ENCODE measurements around the gene TASP1. TPM values are rescaled to one million over a fixed set of nuclear protein-coding genes. Genes with fewer than 3 reads are reported as not detected.

TASP1 gene
- total and polyA plus RNA-seq, 10 donors: 6.3 to 21.5 (median 15.5) TPM

GRCh38 chr20:13401596-13401995 is 237.1 kb downstream of the TASP1 start:
- H3K27me3 ChIP-seq (replicated peaks in 1 of 7): no peaks in the 10 kb centered on the region
- no peaks in the 10 kb centered on the region for H3K9me3 ChIP-seq
- TF ChIP-seq POLR2AphosphoS5 (IDR thresholded peaks at IDR 0.05): no peak
- no peak for TF ChIP-seq CTCF (IDR thresholded peaks at IDR 0.05 in 8 of 11, conservative IDR thresholded peaks at IDR 0.05 in 3 of 11)
- no peak for TF ChIP-seq POLR2A (IDR thresholded peaks at IDR 0.05)
- peaks cover 0 to 3% (median 0%) of the 10 kb centered on the region in 6 donors for H3K4me1 ChIP-seq
- WGBS, 5 donors: 88 to 98% (median 94%) methylated on average over 1 of the region's 1 CpG
- no peak overlapping the region for H3K4me3 ChIP-seq
- no peaks in the 10 kb centered on the region for H3K36me3 ChIP-seq
- DNase-seq: no peak
- intact Hi-C loops (cut with DNase I; ENCODE audit: low total_unique reads): no loop called here
- peak overlapping the region in 1 of 8 donors; percentile 6 for H3K27ac ChIP-seq

- no peak overlapping the region for H3K27ac ChIP-seq
- H3K27me3 ChIP-seq (replicated peaks in 1 of 7): no peaks in the 10 kb centered on the region
- TF ChIP-seq POLR2AphosphoS5 (IDR thresholded peaks at IDR 0.05) (no peak), POLR2A (IDR thresholded peaks at IDR 0.05) (no peak), CTCF (IDR thresholded peaks at IDR 0.05 in 8 of 11, conservative IDR thresholded peaks at IDR 0.05 in 3 of 11) (no peak)
- H3K36me3 ChIP-seq: no peaks in the 10 kb centered on the region
- intact Hi-C loops (cut with DNase I; ENCODE audit: low total_unique reads): no loop called here
- peaks cover 0 to 3% (median 0%) of the 10 kb centered on the region in 6 donors for H3K4me1 ChIP-seq
- WGBS, 5 donors: 95 to 99% (median 98%) methylated on average over 2 of the region's 2 CpGs
- no peak overlapping the region for H3K4me3 ChIP-seq
- DNase-seq: no peak
- no peaks in the 10 kb centered on the region for H3K9me3 ChIP-seq
Measured at GRCh38 chr20:13400453-13400852, 238.3 kb downstream of the TASP1 start.

GRCh38 chr20:13397300-13397724 is 241.4 kb downstream of the TASP1 start:
- 63 to 85% (median 78%) methylated on average over 1 of the region's 1 CpG for WGBS, 5 donors
- intact Hi-C loops (cut with DNase I; ENCODE audit: low total_unique reads): no loop called here
- H3K36me3 ChIP-seq: peaks cover 0 to 16% (median under 1%) of the 10 kb centered on the region in 6 donors
- no peaks in the 10 kb centered on the region for H3K27me3 ChIP-seq (replicated peaks in 1 of 7)
- H3K4me3 ChIP-seq: no peak overlapping the region
- TF ChIP-seq POLR2AphosphoS5 (IDR thresholded peaks at IDR 0.05) (no peak), CTCF (IDR thresholded peaks at IDR 0.05 in 8 of 11, conservative IDR thresholded peaks at IDR 0.05 in 3 of 11) (no peak), POLR2A (IDR thresholded peaks at IDR 0.05) (no peak)
- peaks cover 0 to 3% (median 0%) of the 10 kb centered on the region in 6 donors for H3K4me1 ChIP-seq
- H3K9me3 ChIP-seq: no peaks in the 10 kb centered on the region
- H3K27ac ChIP-seq: peak overlapping the region in 5 of 8 donors; percentile 39 to 63 (median 51)
- no peak for DNase-seq

GRCh38 chr20:13396826-13397225 is 241.9 kb downstream of the TASP1 start:
- no peak overlapping the region for H3K4me3 ChIP-seq
- H3K36me3 ChIP-seq: peaks cover 0 to 19% (median under 1%) of the 10 kb centered on the region in 6 donors
- no peaks in the 10 kb centered on the region for H3K27me3 ChIP-seq (replicated peaks in 1 of 7)
- no peaks in the 10 kb centered on the region for H3K9me3 ChIP-seq
- no peak for TF ChIP-seq CTCF (IDR thresholded peaks at IDR 0.05 in 8 of 11, conservative IDR thresholded peaks at IDR 0.05 in 3 of 11)
- no peak for TF ChIP-seq POLR2AphosphoS5 (IDR thresholded peaks at IDR 0.05)
- TF ChIP-seq POLR2A (IDR thresholded peaks at IDR 0.05): no peak
- no peak for DNase-seq
- H3K4me1 ChIP-seq: peaks cover 0 to 3% (median 0%) of the 10 kb centered on the region in 6 donors
- intact Hi-C loops (cut with DNase I; ENCODE audit: low total_unique reads): no loop called here
- H3K27ac ChIP-seq: peak overlapping the region in 4 of 8 donors; percentile 24 to 63 (median 48)

Data from spleen (tissue), 11 donors.